C4-2B (cell line): Measurements from ENCODE around the gene MATN1.

Source experiments
- H3K27ac ChIP-seq: fragments of 450-650 bp; 2 replicates; pipeline ENCODE4 v1.5.1; 2017
- ZFX ChIP-seq: fragments of 450-650 bp; IDR thresholded peaks from 2 replicates; pipeline ENCODE4 v1.6.1; 2017
- TF ChIP-seq, protein P1 (sequence below): fragments of 450-650 bp; conservative IDR thresholded peaks from 2 replicates; pipeline ENCODE4 v1.5.1; 2017; ENCODE audit warnings: mild to moderate bottlenecking

Gene MATN1

DNA sequence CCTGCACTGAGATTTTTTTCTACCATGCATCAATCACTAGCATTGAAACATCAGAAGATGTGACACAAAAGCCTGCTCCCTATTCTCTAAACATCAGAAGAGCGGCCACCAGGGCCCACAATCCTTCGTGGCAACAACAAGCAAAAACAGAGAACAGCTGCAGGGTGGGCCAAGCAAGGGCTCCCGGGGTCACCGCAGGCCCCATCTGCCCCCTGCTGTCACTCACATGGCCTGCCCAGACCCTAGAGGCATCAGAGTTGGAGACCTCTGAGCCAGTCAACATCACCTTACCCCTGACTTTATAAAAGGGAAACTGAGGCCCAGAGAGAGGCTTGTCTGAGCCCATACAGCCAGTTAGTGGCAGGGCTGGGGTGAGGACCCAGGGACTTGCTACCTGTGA is 32.4 kb upstream of the MATN1 start:
- TF ChIP-seq, protein P1, sequence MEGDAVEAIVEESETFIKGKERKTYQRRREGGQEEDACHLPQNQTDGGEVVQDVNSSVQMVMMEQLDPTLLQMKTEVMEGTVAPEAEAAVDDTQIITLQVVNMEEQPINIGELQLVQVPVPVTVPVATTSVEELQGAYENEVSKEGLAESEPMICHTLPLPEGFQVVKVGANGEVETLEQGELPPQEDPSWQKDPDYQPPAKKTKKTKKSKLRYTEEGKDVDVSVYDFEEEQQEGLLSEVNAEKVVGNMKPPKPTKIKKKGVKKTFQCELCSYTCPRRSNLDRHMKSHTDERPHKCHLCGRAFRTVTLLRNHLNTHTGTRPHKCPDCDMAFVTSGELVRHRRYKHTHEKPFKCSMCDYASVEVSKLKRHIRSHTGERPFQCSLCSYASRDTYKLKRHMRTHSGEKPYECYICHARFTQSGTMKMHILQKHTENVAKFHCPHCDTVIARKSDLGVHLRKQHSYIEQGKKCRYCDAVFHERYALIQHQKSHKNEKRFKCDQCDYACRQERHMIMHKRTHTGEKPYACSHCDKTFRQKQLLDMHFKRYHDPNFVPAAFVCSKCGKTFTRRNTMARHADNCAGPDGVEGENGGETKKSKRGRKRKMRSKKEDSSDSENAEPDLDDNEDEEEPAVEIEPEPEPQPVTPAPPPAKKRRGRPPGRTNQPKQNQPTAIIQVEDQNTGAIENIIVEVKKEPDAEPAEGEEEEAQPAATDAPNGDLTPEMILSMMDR = no peak
- no peak for TF ChIP-seq ZFX
- no peak overlapping the region for H3K27ac ChIP-seq

DNA sequence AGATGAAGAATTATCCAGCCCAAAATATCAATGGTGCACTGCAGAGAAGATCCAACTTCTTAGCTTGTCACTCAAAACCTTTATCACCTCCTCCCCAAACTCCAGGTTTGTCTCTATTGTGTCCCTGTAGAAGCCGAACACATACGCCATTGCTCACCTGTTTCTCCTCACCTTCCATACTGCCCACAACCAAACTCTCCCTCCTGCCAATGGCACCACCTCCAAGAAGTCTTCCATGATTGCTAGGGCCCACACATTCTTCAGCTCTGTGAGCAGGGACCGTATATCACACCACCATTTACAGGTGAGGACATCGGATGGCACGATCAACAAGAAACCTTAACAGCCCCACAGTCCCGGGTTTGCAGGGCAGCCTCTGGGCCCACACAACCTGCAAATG is 31.9 kb upstream of the MATN1 start:
- no peak for TF ChIP-seq ZFX
- TF ChIP-seq, protein P1 = no peak
- H3K27ac ChIP-seq = no peak overlapping the region

DNA sequence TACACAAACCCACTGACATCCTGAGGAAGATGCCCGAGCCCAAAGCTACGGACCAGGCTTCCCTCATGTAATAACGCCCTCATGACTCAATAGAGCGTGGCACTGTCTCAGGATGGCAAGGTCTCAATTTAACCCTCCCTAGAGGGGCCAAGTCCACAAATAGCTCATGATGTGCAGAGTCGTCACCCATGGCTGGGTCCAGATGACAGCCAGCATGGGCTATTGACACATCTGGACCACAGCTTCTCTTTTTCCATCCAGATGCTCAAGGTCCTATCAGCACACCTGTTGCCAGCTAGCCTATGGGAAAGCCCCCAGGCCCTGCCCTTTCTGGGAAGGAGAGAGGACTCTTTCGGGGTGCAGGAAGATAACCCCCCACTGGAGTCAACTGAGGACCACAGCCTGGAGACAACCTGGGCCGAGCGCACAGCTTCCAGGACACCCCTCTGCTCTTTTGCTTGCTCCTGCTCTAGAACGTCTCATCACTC is 31.3 kb upstream of the MATN1 start:
- no peak overlapping the region for H3K27ac ChIP-seq
- TF ChIP-seq, protein P1 = no peak

DNA sequence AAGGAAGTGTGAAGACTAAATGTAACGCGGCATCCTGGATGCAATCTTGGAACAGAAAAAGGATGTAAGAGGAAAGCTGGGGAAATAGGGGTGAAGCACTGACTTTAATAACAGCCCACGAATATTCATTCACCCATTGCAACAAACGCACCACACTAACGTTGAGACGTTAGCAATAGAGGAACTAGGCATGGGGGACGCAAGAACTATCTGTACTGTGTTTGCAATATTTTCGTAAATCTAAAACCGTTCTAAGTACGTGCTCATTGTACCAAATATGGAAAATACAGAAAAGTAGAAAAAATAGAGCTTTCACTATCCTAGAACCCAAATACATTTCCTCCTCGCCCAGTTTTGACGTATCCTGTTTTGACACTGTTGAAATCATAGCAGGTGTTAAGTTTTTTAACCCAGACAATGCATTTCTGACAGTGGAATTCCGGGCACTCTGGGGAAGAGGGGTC is 30.3 kb upstream of the MATN1 start:
- TF ChIP-seq, protein P1 = no peak
- no peak for TF ChIP-seq ZFX
- H3K27ac ChIP-seq = no peak overlapping the region

DNA sequence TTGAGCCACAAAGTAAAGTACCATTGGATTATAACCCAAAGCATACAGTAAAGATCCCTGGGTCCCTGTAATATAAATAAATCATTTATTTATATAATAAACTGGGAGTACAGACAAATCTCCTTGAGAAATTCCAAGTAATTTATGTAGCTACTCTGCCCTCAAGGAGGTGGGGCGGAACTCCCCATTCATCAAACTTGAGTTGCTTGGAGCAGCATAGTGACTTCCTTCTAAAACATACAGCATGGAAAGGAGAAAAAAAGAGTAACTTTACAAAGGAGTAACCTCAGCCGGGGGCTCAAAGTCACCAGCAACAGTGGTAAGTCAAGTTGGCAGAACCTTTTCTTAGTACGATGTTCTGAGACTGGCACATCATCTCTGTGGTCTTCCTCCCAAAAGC is 29.7 kb upstream of the MATN1 start:
- H3K27ac ChIP-seq = no peak overlapping the region
- TF ChIP-seq, protein P1 = no peak
- TF ChIP-seq ZFX = no peak

DNA sequence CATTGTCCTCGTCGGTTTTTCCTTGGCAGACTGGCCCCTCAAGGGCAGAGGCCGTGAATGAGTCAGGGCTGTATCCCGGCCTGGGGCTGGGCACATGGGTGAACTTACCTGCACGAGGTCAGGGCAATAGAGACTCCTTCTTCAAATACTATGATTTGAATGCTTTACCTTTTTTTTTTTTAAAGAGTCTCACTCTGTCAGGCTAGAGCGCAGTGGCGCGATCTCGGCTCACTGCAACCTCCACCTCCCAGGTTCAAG is 29.2 kb upstream of the MATN1 start:
- no peak overlapping the region for H3K27ac ChIP-seq
- TF ChIP-seq ZFX = no peak
- TF ChIP-seq, protein P1 = no peak

DNA sequence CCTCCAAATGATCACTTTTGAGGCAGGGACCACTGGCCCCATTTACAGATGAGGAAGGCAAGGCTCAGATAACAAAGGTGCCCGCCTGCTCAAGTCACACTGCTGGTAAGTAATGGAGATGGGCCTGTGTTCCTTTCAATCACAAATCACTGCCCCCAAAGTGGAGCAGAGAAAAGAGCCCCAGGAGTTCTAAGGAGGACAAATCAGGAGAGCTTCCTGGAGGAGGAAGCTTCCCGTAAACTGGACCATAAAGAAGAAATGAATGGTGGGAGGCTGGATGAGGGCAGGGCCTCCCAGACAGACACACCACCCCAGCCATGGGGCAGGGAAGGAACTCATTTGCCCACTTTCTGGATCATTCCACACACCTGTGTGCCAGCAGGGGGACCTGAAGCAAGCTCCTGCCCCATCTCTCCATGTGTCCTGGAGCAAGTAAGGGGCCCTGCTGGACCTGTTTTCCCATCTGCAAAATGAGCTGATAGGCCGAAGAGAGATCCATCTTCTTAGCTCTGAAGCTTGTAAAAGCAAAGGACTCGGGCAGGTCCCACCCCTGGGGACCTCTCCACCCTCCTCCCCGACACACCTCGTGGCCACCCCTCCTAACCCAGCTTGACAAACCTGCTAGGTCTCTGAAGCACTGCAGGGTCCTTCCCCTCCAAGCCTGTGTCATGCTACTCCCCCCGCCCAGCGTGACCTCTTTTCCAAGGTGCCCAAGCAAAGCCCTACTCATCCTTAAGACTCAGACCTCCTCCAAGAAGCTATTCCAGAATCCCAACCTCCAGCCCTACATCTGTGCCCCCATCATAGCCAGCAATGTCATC is 28.7 kb upstream of the MATN1 start:
- H3K27ac ChIP-seq = no peak overlapping the region
- TF ChIP-seq, protein P1 = no peak
- TF ChIP-seq ZFX = no peak
